Measurements from ENCODE around the gene FNBP1.
"Not testable (repeated sequence)": the region's sequence is repeated elsewhere in the genome, so short reads cannot be mapped to it uniquely, and the experiment has no call there.

Gene FNBP1

DNA sequence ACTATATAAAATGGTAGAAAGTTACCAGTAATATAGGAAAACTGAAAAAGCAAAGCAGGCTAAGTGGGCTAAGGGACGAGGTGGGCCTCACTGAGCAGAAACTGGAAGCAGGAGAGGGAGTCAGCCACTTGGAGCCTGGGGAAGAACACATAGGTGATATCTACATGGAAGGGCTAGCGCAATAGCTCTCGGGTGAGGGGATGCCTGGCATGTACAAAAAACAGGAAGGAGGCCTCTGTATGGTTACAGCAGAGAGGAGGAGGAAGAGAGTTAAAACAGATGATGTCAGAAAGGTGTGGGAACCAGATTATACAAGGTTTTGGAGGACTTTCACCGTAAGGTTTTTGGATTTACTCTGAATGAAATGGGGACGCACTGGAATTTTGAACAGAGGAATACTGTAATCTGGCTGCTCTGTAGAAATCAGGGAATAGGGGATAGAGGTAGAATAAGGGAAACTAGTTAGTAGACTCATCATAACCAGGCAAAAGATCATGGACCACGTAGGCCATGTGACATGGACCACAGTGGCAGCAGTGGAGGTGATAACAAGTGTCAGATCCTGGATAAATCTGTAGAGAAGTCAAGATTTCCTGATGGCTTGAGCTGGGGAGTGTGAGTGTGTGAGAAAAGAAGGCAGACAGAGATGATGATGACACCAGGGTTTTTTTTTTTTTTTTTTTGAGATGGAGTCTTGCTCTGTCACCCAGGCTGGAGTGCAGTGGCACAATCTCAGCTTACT lies 52.5 kb downstream of the FNBP1 start:
- TF ChIP-seq CTCF (IDR thresholded peaks at IDR 0.05; ENCODE audit: low read depth, low read length) = no peak
- DNase-seq (ENCODE audit: low read depth in 2 of 2) = no peak
- H3K4me3 ChIP-seq (replicated peaks in 1 of 2; ENCODE audit: low read depth in 2 of 2, low read length in 2 of 2) = no peak overlapping the region

DNA sequence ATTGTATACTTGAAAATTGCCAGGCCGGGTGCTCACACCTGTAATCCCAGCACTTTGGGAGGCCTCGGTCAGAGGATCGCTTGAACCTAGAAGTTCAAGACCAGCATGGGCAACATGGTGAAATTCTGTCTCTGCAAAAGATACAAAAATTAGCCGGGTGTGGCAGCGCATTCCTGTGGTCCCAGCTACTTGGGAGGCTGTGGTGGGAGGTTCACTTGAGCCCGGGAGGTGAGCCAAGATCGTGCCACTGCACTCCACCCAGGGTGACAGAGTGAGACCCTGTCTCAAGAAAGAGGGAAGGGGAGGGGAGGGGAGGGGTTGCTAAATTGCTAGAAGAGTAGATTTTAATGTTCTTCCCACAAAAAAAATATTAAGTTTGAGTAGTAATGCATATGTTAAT lies 53.2 kb downstream of the FNBP1 start:
- no peak for TF ChIP-seq CTCF (IDR thresholded peaks at IDR 0.05; ENCODE audit: low read depth, low read length)
- DNase-seq (ENCODE audit: low read depth in 2 of 2) = peak; percentile 68

GRCh38 chr9:129989362-129989708 lies 53.7 kb downstream of the FNBP1 start:
- no peak for DNase-seq (ENCODE audit: low read depth in 2 of 2)
- TF ChIP-seq CTCF (IDR thresholded peaks at IDR 0.05; ENCODE audit: low read depth, low read length) = no peak
- H3K4me3 ChIP-seq (replicated peaks in 1 of 2; ENCODE audit: low read depth in 2 of 2, low read length in 2 of 2) = no peak overlapping the region

More for the DNA sequence above, 53.2 kb downstream of the FNBP1 start:
- no peak overlapping the region for H3K4me3 ChIP-seq (replicated peaks in 1 of 2; ENCODE audit: low read depth in 2 of 2, low read length in 2 of 2)

DNA sequence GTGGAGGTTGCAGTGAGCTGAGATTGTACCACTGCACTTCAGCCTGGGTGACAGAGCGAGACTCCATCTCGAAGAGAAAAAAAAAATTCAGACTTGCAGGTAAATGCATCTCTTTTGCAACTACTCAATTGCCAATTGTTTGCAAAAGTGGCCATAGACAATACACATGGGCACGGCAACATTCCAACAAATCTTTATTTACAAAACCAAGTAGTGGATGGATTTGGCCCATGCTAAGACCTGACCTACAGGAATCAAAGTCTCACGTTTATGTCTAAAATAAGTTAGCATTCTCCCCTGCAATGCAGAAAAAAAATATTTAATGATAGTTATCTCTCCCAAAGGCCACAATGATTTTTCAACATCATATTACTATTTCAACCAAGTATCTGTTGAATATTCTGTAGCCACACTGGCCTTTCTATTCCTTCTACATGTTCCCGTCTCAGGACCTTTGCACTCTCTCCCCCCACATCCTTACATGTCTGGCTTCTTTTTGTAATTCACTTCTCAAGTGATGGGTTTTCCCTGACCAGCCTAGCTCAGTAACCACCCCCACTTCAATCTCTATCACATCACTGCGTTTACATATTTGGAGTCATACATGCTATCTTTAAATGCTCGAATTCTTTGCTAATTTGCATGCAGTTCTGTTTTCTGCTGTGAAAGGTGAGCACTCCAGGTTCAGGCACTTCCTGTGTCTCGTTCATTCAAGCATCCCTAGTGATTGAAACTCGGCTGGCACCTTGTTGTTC lies 54.2 kb downstream of the FNBP1 start:
- no peak overlapping the region for H3K4me3 ChIP-seq (replicated peaks in 1 of 2; ENCODE audit: low read depth in 2 of 2, low read length in 2 of 2)
- no peak for DNase-seq (ENCODE audit: low read depth in 2 of 2)

DNA sequence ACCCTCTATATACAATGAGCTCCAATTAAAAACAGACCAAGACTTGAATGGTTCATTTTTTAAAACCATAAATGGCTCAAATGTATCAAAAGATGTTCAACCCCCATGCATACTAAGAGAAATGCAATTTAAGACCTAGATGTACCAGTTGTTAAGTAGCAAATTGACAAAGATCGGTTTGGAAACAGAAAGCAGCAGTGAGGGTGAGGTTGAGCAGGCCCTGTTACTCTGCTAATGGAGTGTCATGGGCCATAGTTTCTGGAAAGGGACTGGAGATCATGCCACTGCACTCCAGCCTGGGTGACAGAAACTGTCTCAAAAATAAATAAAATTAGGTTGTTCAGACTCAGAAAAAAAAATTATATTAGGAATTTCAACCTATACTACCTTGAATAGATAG lies 55.0 kb downstream of the FNBP1 start:
- no peak overlapping the region for H3K4me3 ChIP-seq (replicated peaks in 1 of 2; ENCODE audit: low read depth in 2 of 2, low read length in 2 of 2)
- no peak for TF ChIP-seq CTCF (IDR thresholded peaks at IDR 0.05; ENCODE audit: low read depth, low read length)
- DNase-seq (ENCODE audit: low read depth in 2 of 2) = no peak

More for the DNA sequence above, 54.2 kb downstream of the FNBP1 start:
- no peak for TF ChIP-seq CTCF (IDR thresholded peaks at IDR 0.05; ENCODE audit: low read depth, low read length)

GRCh38 chr9:129987047-129987446 lies 55.9 kb downstream of the FNBP1 start:
- no peak for TF ChIP-seq CTCF (IDR thresholded peaks at IDR 0.05; ENCODE audit: low read depth, low read length)
- no peak overlapping the region for H3K4me3 ChIP-seq (replicated peaks in 1 of 2; ENCODE audit: low read depth in 2 of 2, low read length in 2 of 2)
- no peak for DNase-seq (ENCODE audit: low read depth in 2 of 2)

GRCh38 chr9:129984589-129984988 lies 58.4 kb downstream of the FNBP1 start:
- not testable (repeated sequence) for H3K4me3 ChIP-seq (replicated peaks in 1 of 2; ENCODE audit: low read depth in 2 of 2, low read length in 2 of 2)

More at GRCh38 chr9:129984589-129984988, 58.4 kb downstream of the FNBP1 start:
- DNase-seq (ENCODE audit: low read depth in 2 of 2) = not testable (repeated sequence)

Data from cardiac fibroblast (primary cell).